T-helper 1 cell treated with Interleukin-12 subunit alpha and Interleukin-12 subunit beta and Interleukin-4 antibody, amounts not matched to agents 30 ng/mL and 1 ng/mL, for 36 hours (primary cell): ENCODE data around the gene COL10A1. TPM values are rescaled to one million over a fixed set of nuclear protein-coding genes. Genes with fewer than 3 reads are reported as not detected.

Experiments used
- intact Hi-C: fragments of 100-400 bp; cut with micrococcal nuclease; formaldehyde crosslinking; loops from one replicate; pipeline ENCODE4 v1.15.1; 2024
- total RNA-seq: library from RNA; stranded (reverse); gene quantifications from 2 replicates; pipeline ENCODE4 v1.2.3, GENCODE V29; 2022

Gene COL10A1
- total RNA-seq, 1 donor from 2014 or later = not detected

DNA sequence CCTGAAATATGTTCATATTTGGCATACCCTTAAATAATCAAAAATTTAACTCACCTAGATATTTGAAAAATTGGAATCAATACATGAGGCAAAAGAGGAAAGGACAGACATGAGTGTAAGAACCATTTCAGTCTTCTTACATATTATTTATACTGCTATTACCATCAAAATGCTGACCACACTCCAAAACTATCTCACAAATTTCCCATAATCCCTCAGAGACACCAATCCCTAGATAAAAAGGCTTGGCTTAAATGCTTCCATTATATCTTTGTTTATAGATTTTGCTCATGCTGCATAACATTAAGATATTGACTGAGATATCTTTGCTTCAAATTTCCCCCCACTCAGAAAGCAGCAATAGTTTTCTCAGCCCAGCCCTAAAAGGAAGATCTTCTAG is 37.0 kb downstream of the COL10A1 start:
- intact Hi-C loops = no loop called here

DNA sequence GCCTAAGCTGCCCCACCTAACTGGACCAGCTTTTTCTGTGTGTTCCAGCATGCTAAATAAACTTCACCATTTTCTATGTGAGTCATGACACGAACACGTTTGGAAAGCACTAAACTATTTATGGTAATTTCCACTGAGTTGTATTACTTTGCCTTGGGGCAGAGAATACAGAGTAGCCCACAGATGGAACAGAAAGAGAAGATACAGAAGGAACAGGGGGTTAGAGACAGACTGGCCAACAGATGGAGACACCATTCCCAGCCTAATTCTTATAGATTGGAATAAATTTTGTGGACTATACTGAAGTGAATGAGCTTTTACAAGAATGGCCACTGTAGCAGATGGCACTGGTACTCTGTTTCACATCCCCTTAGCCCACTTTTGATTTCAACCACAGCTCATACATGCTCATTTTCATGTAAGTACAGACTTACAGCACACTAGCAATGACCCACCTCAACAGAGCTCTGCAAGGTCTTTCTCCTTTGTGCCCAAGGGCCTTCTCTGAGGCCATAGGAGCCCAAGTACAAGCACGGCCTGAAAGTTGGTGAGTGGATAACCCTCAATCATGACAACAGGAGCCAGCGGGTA is 38.4 kb downstream of the COL10A1 start:
- intact Hi-C loops = no loop called here

- intact Hi-C loops = no loop called here
Observed at GRCh38 chr6:116084284-116084683, 41.6 kb downstream of the COL10A1 start.

DNA sequence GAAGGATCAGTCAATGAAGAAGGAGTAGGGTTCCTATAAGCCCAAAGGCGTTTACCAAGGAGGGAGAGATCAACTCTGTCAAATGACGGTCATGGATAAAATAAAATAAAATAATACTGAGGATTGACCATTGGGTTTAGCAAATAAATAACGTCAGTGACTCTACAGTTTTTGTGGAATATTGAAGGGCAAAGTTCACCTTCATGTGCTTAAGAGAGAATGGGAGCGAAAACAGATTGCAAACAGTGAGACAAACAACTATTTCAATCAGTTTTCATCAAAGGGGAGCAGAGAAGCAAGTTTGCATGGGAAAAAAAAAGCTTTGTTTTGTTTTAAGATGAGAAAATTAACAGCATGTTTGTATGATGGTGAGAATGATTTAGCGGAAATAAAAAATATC is 42.9 kb downstream of the COL10A1 start:
- intact Hi-C loops = no loop called here

DNA sequence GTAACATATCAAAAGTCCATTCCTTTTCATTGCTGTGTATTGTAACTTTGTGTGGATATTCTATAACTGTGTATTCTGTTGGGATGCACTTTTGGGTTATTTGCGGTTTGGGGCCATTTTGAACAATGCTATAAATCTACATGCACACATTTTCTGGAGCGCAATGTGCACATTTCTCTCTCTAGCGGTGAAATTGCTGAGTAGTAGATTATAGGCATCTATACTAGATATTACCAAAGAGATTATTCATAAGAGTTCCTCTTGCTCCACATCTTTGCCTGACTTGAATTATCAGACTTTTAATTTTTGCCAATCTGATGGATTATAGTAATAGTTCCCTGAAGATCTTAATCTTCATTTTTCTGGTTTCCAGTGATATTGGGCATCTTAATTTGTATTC is 47.0 kb downstream of the COL10A1 start:
- intact Hi-C loops = no loop called here

GRCh38 chr6:116078522-116078921 is 47.4 kb downstream of the COL10A1 start:
- intact Hi-C loops = no loop called here

DNA sequence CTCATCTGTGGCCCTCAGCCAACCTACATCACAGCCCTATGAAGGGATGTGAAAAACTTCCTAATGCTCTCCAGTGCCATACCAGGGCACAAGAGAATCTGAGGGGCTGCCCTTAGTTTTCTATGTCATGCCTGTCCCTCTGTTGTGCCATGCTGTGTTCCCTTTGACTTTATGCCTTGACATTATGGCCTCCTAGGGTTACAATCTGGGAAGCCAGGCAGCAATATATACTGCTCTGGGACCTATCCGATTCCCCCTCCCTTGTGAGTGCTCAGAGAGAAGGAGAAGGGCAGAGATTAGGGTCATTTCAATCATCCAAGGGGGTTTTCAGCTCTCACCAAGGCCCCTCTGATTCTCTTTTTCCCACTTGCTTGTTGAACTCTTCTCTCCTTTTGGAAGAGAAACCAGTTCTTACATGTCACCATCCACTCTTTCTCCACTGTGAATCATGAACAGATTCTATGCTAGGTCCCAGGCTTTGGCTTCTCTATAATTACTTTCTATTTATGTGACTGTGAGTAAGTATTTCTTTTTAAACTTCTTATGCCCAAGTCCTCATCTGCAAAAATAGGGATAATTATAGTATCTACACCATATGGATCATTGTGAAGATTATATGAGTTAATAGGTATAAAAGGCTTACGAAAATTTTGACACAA is 51.1 kb downstream of the COL10A1 start:
- intact Hi-C loops = no loop called here

DNA sequence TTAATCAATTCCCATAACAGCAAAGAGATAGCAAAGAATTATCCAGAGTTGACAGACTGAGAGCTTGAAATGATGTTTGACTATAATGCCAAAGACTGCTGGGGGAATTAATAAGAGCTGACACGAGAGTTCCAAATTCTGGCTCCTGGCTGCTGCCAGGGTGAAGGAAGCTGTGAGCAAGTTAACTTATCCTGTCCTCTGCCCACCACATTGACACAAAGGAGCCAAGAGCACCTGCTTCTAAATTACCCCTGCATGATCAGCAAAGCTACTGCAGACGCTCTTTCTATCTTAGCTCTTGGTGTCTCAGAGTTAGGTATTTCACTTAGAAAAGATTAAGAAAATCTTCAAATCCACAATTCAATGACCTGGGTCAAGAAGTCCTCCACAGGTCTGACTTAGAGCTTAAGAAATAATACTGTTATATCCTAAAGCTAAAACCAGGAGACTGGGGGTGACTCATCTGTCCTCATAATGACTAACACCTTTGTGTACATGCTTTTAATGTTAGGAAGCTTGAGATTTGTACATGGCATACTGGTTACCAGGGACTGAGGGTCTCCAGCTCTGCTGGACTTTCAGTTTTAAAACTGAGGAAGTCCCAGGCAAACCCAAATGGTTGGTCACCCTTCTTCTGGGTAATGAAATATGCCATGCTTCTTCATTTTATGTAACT is 52.0 kb downstream of the COL10A1 start:
- intact Hi-C loops = no loop called here

- intact Hi-C loops = no loop called here
Observed at GRCh38 chr6:116072368-116072767, 53.6 kb downstream of the COL10A1 start.

GRCh38 chr6:116070616-116071389 is 55.1 kb downstream of the COL10A1 start:
- intact Hi-C loops = no loop called here

GRCh38 chr6:116070101-116070500 is 55.8 kb downstream of the COL10A1 start:
- intact Hi-C loops = no loop called here

Other genes starting within 250 kb of the COL10A1 start
- gene FRK, start 65.2 kb downstream of the COL10A1 start, total RNA-seq = 0.02 TPM in 2 replicates
- gene NT5DC1, start 25.3 kb downstream of the COL10A1 start, total RNA-seq = 34.3 and 34.4 TPM in 2 replicates
- gene TSPYL4, start 127.9 kb upstream of the COL10A1 start, total RNA-seq = 16.8 and 17.6 TPM in 2 replicates
- gene TSPYL1, start 153.8 kb upstream of the COL10A1 start, total RNA-seq = 42.8 and 43.5 TPM in 2 replicates
- 2.6 and 4.0 TPM in 2 replicates for gene DSE, start 244.8 kb upstream of the COL10A1 start, total RNA-seq